ENCODE results near the gene KRTAP9-2.
"Not testable (repeated sequence)": the region's sequence is repeated elsewhere in the genome, so short reads cannot be mapped to it uniquely, and the experiment has no call there.

KRTAP9-2 gene

GRCh38 chr17:41226598-41227095 lies at the start of gene KRTAP9-2:
TSS of gene KRTAP9-2 (plus strand) at chr17:41226648. CDS start at chr17:41226655, 7 bp downstream.
- not testable (repeated sequence) for H3K27ac ChIP-seq (ENCODE audit: low read depth, low read length); H3K4me1 ChIP-seq (ENCODE audit: control insufficient read depth in 1 of 2, insufficient read depth in 2 of 2, low read length in 2 of 2); H3K9ac ChIP-seq (ENCODE audit: low read depth in 1 of 2, low read length in 2 of 2); H3K36me3 ChIP-seq (ENCODE audit: control insufficient read depth in 1 of 2, insufficient read depth in 2 of 2, low read length in 2 of 2); H3K27me3 ChIP-seq (ENCODE audit: control insufficient read depth in 1 of 2, insufficient read depth in 2 of 2, low read length in 2 of 2); H3K4me3 ChIP-seq (ENCODE audit: low read depth in 1 of 2, low read length in 2 of 2); H3K9me3 ChIP-seq (ENCODE audit: control insufficient read depth in 1 of 2, low read length in 2 of 2)

- Histone ChIP-seq H3K36me3 (ENCODE audit: control insufficient read depth in 1 of 2, insufficient read depth in 2 of 2, low read length in 2 of 2) (no peaks in the 10 kb centered on the region), H3K4me1 (ENCODE audit: control insufficient read depth in 1 of 2, insufficient read depth in 2 of 2, low read length in 2 of 2) (peaks cover 0 to 4% of the 10 kb centered on the region in 2 donors), H3K27ac (ENCODE audit: low read depth, low read length) (no peak overlapping the region), H3K9me3 (ENCODE audit: control insufficient read depth in 1 of 2, low read length in 2 of 2) (no peaks in the 10 kb centered on the region), H3K4me3 (ENCODE audit: low read depth in 1 of 2, low read length in 2 of 2) (no peak overlapping the region), H3K27me3 (ENCODE audit: control insufficient read depth in 1 of 2, insufficient read depth in 2 of 2, low read length in 2 of 2) (peaks cover 4 to 26% of the 10 kb centered on the region in 2 donors), H3K9ac (ENCODE audit: low read depth in 1 of 2, low read length in 2 of 2) (no peak overlapping the region)
Measured at GRCh38 chr17:41176744-41177387, 49.6 kb upstream of the KRTAP9-2 start.

GRCh38 chr17:41177727-41178271 lies 48.6 kb upstream of the KRTAP9-2 start, which contains the start of gene KRTAP4-2:
TSS of gene KRTAP4-2 (minus strand) at chr17:41178221. CDS start at chr17:41178164, 57 bp downstream.
- Histone ChIP-seq H3K4me3 (ENCODE audit: low read depth in 1 of 2, low read length in 2 of 2) (no peak within 1 kb of the TSS), H3K27me3 (ENCODE audit: control insufficient read depth in 1 of 2, insufficient read depth in 2 of 2, low read length in 2 of 2) (peaks cover 4 to 23% of the 10 kb centered on the region in 2 donors), H3K4me1 (ENCODE audit: control insufficient read depth in 1 of 2, insufficient read depth in 2 of 2, low read length in 2 of 2) (peaks cover 0 to 5% of the 10 kb centered on the region in 2 donors), H3K9ac (ENCODE audit: low read depth in 1 of 2, low read length in 2 of 2) (no peak within 1 kb of the TSS), H3K36me3 (ENCODE audit: control insufficient read depth in 1 of 2, insufficient read depth in 2 of 2, low read length in 2 of 2) (no peaks in the 10 kb centered on the region), H3K9me3 (ENCODE audit: control insufficient read depth in 1 of 2, low read length in 2 of 2) (no peaks in the 10 kb centered on the region), H3K27ac (ENCODE audit: low read depth, low read length) (no peak within 1 kb of the TSS)

GRCh38 chr17:41178341-41178740 lies 48.1 kb upstream of the KRTAP9-2 start:
- Histone ChIP-seq H3K27ac (ENCODE audit: low read depth, low read length) (no peak overlapping the region), H3K9ac (ENCODE audit: low read depth in 1 of 2, low read length in 2 of 2) (no peak overlapping the region), H3K9me3 (ENCODE audit: control insufficient read depth in 1 of 2, low read length in 2 of 2) (no peaks in the 10 kb centered on the region), H3K4me1 (ENCODE audit: control insufficient read depth in 1 of 2, insufficient read depth in 2 of 2, low read length in 2 of 2) (peaks cover 0 to 5% of the 10 kb centered on the region in 2 donors), H3K27me3 (ENCODE audit: control insufficient read depth in 1 of 2, insufficient read depth in 2 of 2, low read length in 2 of 2) (peaks cover 4 to 23% of the 10 kb centered on the region in 2 donors), H3K4me3 (ENCODE audit: low read depth in 1 of 2, low read length in 2 of 2) (no peak overlapping the region), H3K36me3 (ENCODE audit: control insufficient read depth in 1 of 2, insufficient read depth in 2 of 2, low read length in 2 of 2) (no peaks in the 10 kb centered on the region)

- peaks cover 0 to 5% of the 10 kb centered on the region in 2 donors for H3K4me1 ChIP-seq (ENCODE audit: control insufficient read depth in 1 of 2, insufficient read depth in 2 of 2, low read length in 2 of 2)
- H3K36me3 ChIP-seq (ENCODE audit: control insufficient read depth in 1 of 2, insufficient read depth in 2 of 2, low read length in 2 of 2) = no peaks in the 10 kb centered on the region
- H3K4me3 ChIP-seq (ENCODE audit: low read depth in 1 of 2, low read length in 2 of 2) = no peak overlapping the region
- no peak overlapping the region for H3K9ac ChIP-seq (ENCODE audit: low read depth in 1 of 2, low read length in 2 of 2)
- H3K9me3 ChIP-seq (ENCODE audit: control insufficient read depth in 1 of 2, low read length in 2 of 2) = no peaks in the 10 kb centered on the region
- H3K27ac ChIP-seq (ENCODE audit: low read depth, low read length) = no peak overlapping the region
- peaks cover 4 to 23% of the 10 kb centered on the region in 2 donors for H3K27me3 ChIP-seq (ENCODE audit: control insufficient read depth in 1 of 2, insufficient read depth in 2 of 2, low read length in 2 of 2)
Measured at GRCh38 chr17:41178843-41179616, 47.4 kb upstream of the KRTAP9-2 start.

GRCh38 chr17:41184480-41184961 lies 41.9 kb upstream of the KRTAP9-2 start, which contains the start of gene KRTAP4-1:
TSS of gene KRTAP4-1 (minus strand) at chr17:41184911. CDS start at chr17:41184854, 57 bp downstream.
- no peak within 1 kb of the TSS for H3K27ac ChIP-seq (ENCODE audit: low read depth, low read length)
- H3K27me3 ChIP-seq (ENCODE audit: control insufficient read depth in 1 of 2, insufficient read depth in 2 of 2, low read length in 2 of 2) = peaks cover 16 to 20% of the 10 kb centered on the region in 2 donors
- H3K4me1 ChIP-seq (ENCODE audit: control insufficient read depth in 1 of 2, insufficient read depth in 2 of 2, low read length in 2 of 2) = peaks cover 0 to 5% of the 10 kb centered on the region in 2 donors
- no peaks in the 10 kb centered on the region for H3K9me3 ChIP-seq (ENCODE audit: control insufficient read depth in 1 of 2, low read length in 2 of 2)
- no peak within 1 kb of the TSS for H3K9ac ChIP-seq (ENCODE audit: low read depth in 1 of 2, low read length in 2 of 2)
- H3K4me3 ChIP-seq (ENCODE audit: low read depth in 1 of 2, low read length in 2 of 2) = no peak within 1 kb of the TSS
- no peaks in the 10 kb centered on the region for H3K36me3 ChIP-seq (ENCODE audit: control insufficient read depth in 1 of 2, insufficient read depth in 2 of 2, low read length in 2 of 2)

- Histone ChIP-seq H3K27me3 (ENCODE audit: control insufficient read depth in 1 of 2, insufficient read depth in 2 of 2, low read length in 2 of 2) (peaks cover 19 to 20% of the 10 kb centered on the region in 2 donors), H3K9me3 (ENCODE audit: control insufficient read depth in 1 of 2, low read length in 2 of 2) (no peaks in the 10 kb centered on the region), H3K27ac (ENCODE audit: low read depth, low read length) (no peak overlapping the region), H3K4me3 (ENCODE audit: low read depth in 1 of 2, low read length in 2 of 2) (no peak overlapping the region), H3K9ac (ENCODE audit: low read depth in 1 of 2, low read length in 2 of 2) (no peak overlapping the region), H3K4me1 (ENCODE audit: control insufficient read depth in 1 of 2, insufficient read depth in 2 of 2, low read length in 2 of 2) (peaks cover 0 to 5% of the 10 kb centered on the region in 2 donors), H3K36me3 (ENCODE audit: control insufficient read depth in 1 of 2, insufficient read depth in 2 of 2, low read length in 2 of 2) (no peaks in the 10 kb centered on the region)
Measured at GRCh38 chr17:41185001-41185400, 41.4 kb upstream of the KRTAP9-2 start.

- H3K27ac ChIP-seq (ENCODE audit: low read depth, low read length) = no peak overlapping the region
- H3K9me3 ChIP-seq (ENCODE audit: control insufficient read depth in 1 of 2, low read length in 2 of 2) = no peaks in the 10 kb centered on the region
- no peak overlapping the region for H3K9ac ChIP-seq (ENCODE audit: low read depth in 1 of 2, low read length in 2 of 2)
- peaks cover 18 to 24% of the 10 kb centered on the region in 2 donors for H3K27me3 ChIP-seq (ENCODE audit: control insufficient read depth in 1 of 2, insufficient read depth in 2 of 2, low read length in 2 of 2)
- no peak overlapping the region for H3K4me3 ChIP-seq (ENCODE audit: low read depth in 1 of 2, low read length in 2 of 2)
- no peaks in the 10 kb centered on the region for H3K36me3 ChIP-seq (ENCODE audit: control insufficient read depth in 1 of 2, insufficient read depth in 2 of 2, low read length in 2 of 2)
- H3K4me1 ChIP-seq (ENCODE audit: control insufficient read depth in 1 of 2, insufficient read depth in 2 of 2, low read length in 2 of 2) = peaks cover 0 to under 1% of the 10 kb centered on the region in 2 donors
Measured at GRCh38 chr17:41186872-41187271, 39.6 kb upstream of the KRTAP9-2 start.

GRCh38 chr17:41189837-41190318 lies 36.6 kb upstream of the KRTAP9-2 start, which contains the start of gene KRTAP9-1:
TSS of gene KRTAP9-1 (plus strand) at chr17:41189887. CDS start at chr17:41189887, 0 bp downstream.
- H3K27me3 ChIP-seq (ENCODE audit: control insufficient read depth in 1 of 2, insufficient read depth in 2 of 2, low read length in 2 of 2) = peaks cover 18 to 27% of the 10 kb centered on the region in 2 donors
- H3K9ac ChIP-seq (ENCODE audit: low read depth in 1 of 2, low read length in 2 of 2); H3K36me3 ChIP-seq (ENCODE audit: control insufficient read depth in 1 of 2, insufficient read depth in 2 of 2, low read length in 2 of 2); H3K4me1 ChIP-seq (ENCODE audit: control insufficient read depth in 1 of 2, insufficient read depth in 2 of 2, low read length in 2 of 2); H3K9me3 ChIP-seq (ENCODE audit: control insufficient read depth in 1 of 2, low read length in 2 of 2); H3K27ac ChIP-seq (ENCODE audit: low read depth, low read length); H3K4me3 ChIP-seq (ENCODE audit: low read depth in 1 of 2, low read length in 2 of 2): not testable (repeated sequence)

Measured in duodenal mucosa (tissue), 2 donors.